Body of pancreas (tissue), 4 donors: Measurements from ENCODE around the gene ZNF212.
"Not testable (repeated sequence)": the region's sequence is repeated elsewhere in the genome, so short reads cannot be mapped to it uniquely, and the experiment has no call there.

ENCODE experiments used
- CTCF ChIP-seq, 7 experiments: fragments of 450-650 bp in 4 of 7; fragments of 200-600 bp in 3 of 7; sonication (generic) in 3 of 7; IDR thresholded peaks; one replicate each; pipeline ENCODE4 v1.5.1; 2016 to 2019; ENCODE audit warnings: antibody characterized with exemption in 7 of 7
- POLR2A ChIP-seq, 3 donors: fragments of 450-650 bp; IDR thresholded peaks; one replicate each; pipeline ENCODE4 v1.6.1; 2016; ENCODE audit warnings: antibody characterized with exemption in 3 of 3, mild to moderate bottlenecking in 2 of 3

- not testable (repeated sequence) for TF ChIP-seq CTCF, POLR2A (IDR thresholded peaks at IDR 0.05)
These were observed 13.1 kb upstream of the ZNF212 start for GRCh38 chr7:149226366-149226765.
